ENCODE results near the gene MRPL54.

MRPL54 gene

GRCh38 chr19:3762501-3763459 lies at the start of gene MRPL54:
MRPL54 (plus strand) TSS chr19:3762682; CDS start chr19:3762701, 19 bp downstream.
- peak; percentile 96 for DNase-seq (ENCODE audit: low read depth in 2 of 2)

- no peak for DNase-seq (ENCODE audit: low read depth in 2 of 2)
These were observed 46.3 kb upstream of the MRPL54 start for GRCh38 chr19:3716147-3716668.

GRCh38 chr19:3719868-3720267 lies 42.6 kb upstream of the MRPL54 start:
- no peak for DNase-seq (ENCODE audit: low read depth in 2 of 2)

GRCh38 chr19:3720349-3720917 lies 42.0 kb upstream of the MRPL54 start:
- DNase-seq (ENCODE audit: low read depth in 2 of 2): no peak

- DNase-seq (ENCODE audit: low read depth in 2 of 2): peak; percentile 29 to 38
These were observed 41.2 kb upstream of the MRPL54 start for GRCh38 chr19:3721131-3721886.

GRCh38 chr19:3721887-3722442 lies 40.5 kb upstream of the MRPL54 start:
- no peak for DNase-seq (ENCODE audit: low read depth in 2 of 2)

- no peak for DNase-seq (ENCODE audit: low read depth in 2 of 2)
These were observed 39.9 kb upstream of the MRPL54 start for GRCh38 chr19:3722443-3723109.

GRCh38 chr19:3723110-3723488 lies 39.4 kb upstream of the MRPL54 start:
- DNase-seq (ENCODE audit: low read depth in 2 of 2): no peak

- no peak for DNase-seq (ENCODE audit: low read depth in 2 of 2)
These were observed 38.6 kb upstream of the MRPL54 start for GRCh38 chr19:3723883-3724282.

GRCh38 chr19:3725121-3725520 lies 37.4 kb upstream of the MRPL54 start:
- DNase-seq (ENCODE audit: low read depth in 2 of 2): no peak

GRCh38 chr19:3725640-3726310 lies 36.7 kb upstream of the MRPL54 start:
- DNase-seq (ENCODE audit: low read depth in 2 of 2): no peak

GRCh38 chr19:3730457-3730958 lies 32.0 kb upstream of the MRPL54 start:
- DNase-seq (ENCODE audit: low read depth in 2 of 2): no peak

GRCh38 chr19:3732108-3732507 lies 30.4 kb upstream of the MRPL54 start:
- no peak for DNase-seq (ENCODE audit: low read depth in 2 of 2)

- no peak for DNase-seq (ENCODE audit: low read depth in 2 of 2)
These were observed 28.8 kb upstream of the MRPL54 start for GRCh38 chr19:3733549-3734309.

GRCh38 chr19:3734310-3734600 lies 28.2 kb upstream of the MRPL54 start:
- no peak for DNase-seq (ENCODE audit: low read depth in 2 of 2)

- DNase-seq (ENCODE audit: low read depth in 2 of 2): no peak
These were observed 26.3 kb upstream of the MRPL54 start for GRCh38 chr19:3736106-3736724.

- no peak for DNase-seq (ENCODE audit: low read depth in 2 of 2)
These were observed 24.8 kb upstream of the MRPL54 start for GRCh38 chr19:3737487-3738205.

- DNase-seq (ENCODE audit: low read depth in 2 of 2): no peak
These were observed 23.8 kb upstream of the MRPL54 start for GRCh38 chr19:3738477-3739220.
